GM12878 (cell line): ENCODE data around the gene ITGA7. TPM values are rescaled to one million over a fixed set of nuclear protein-coding genes. Genes with fewer than 3 reads are reported as not detected.
A peak's percentile ranks its signal among the peaks of the same experiment; 100 is the strongest.

Experiments used
- ATAC-seq: fragments of 200-7000 bp; cut with Tn5 transposase; 3 replicates; pipeline ENCODE4 v1.9.1; 2020; ENCODE audit warnings: mild to moderate bottlenecking, moderate library complexity
- BruUV-seq: library from RNA; stranded (reverse); fragments of 400-500 nt; replicated peaks from 2 replicates; lab custom pipeline; 2021; lab: Mats Ljungman, UMichigan
- CTCF ChIA-PET: fragments of 300-600 bp; sonication (Branson Sonifier 250); formaldehyde crosslinking; extraction: SDS; loops from one replicate; lab custom pipeline; 2021; ENCODE audit warnings: inconsistent platforms; lab: Yijun Ruan, JAX
- POLR2A ChIA-PET: fragments of 350-600 bp; formaldehyde crosslinking; extraction: SDS; loops from one replicate; lab custom pipeline; 2021; ENCODE audit warnings: inconsistent platforms; lab: Charles Lee
- RAD21 ChIA-PET: fragments of 300-600 bp; sonication (Branson Sonifier 250); formaldehyde crosslinking; loops from one replicate; lab custom pipeline; 2023; ENCODE audit warnings: antibody characterized with exemption; ENCODE audit not compliant: unreplicated experiment; lab: Charles Lee
- SMC1A ChIA-PET: fragments of 300-600 bp; sonication (Branson Sonifier 250); formaldehyde crosslinking; loops from one replicate; lab custom pipeline; 2023; ENCODE audit not compliant: unreplicated experiment, uncharacterized antibody; lab: Charles Lee
- DNase-seq: peaks from one replicate; pipeline ENCODE4 v3.0.0-alpha.2; 2011; ENCODE audit warnings: low read depth, low spot score
- FAIRE-seq: peaks from 3 replicates; lab custom pipeline; 2011; peaks lifted over from hg19 to GRCh38; lab: Jason Lieb, UNC
- H2AFZ ChIP-seq: 2 replicates; pipeline ENCODE4 v1.6.0; 2011; ENCODE audit warnings: low read depth, low read length, control low read depth; ENCODE audit not compliant: control insufficient read depth
- H3K27ac ChIP-seq: 2 replicates; pipeline ENCODE4 v1.5.1; 2011; ENCODE audit warnings: control low read depth; ENCODE audit not compliant: control insufficient read depth, insufficient read depth
- H3K27me3 ChIP-seq, 2 experiments: replicated peaks in 1 of 2; 2 replicates each; pipeline versions ENCODE4 v1.6.0 to v1.6.1; 2011; ENCODE audit warnings: low read length in 1 of 2; ENCODE audit not compliant: control insufficient read depth in 2 of 2, insufficient read depth in 2 of 2
- H3K36me3 ChIP-seq, 2 experiments: 2 replicates each; pipeline ENCODE4 v1.5.1; 2011; ENCODE audit warnings: low read length in 1 of 2; ENCODE audit not compliant: control insufficient read depth in 2 of 2, insufficient read depth in 2 of 2
- H3K4me1 ChIP-seq: 2 replicates; pipeline ENCODE4 v1.6.1; 2011; ENCODE audit warnings: mild to moderate bottlenecking, low read length, moderate library complexity, mixed read lengths; ENCODE audit not compliant: control insufficient read depth, insufficient read depth
- H3K4me2 ChIP-seq: 2 replicates; pipeline ENCODE4 v1.6.0; 2011; ENCODE audit warnings: control low read depth; ENCODE audit not compliant: control insufficient read depth, insufficient read depth
- H3K4me3 ChIP-seq: fragments of 200-600 bp; sonication (generic); 2 replicates; pipeline ENCODE4 v1.5.1; 2016
- H3K79me2 ChIP-seq: 2 replicates; pipeline ENCODE4 v1.6.0; 2011; ENCODE audit warnings: low read length; ENCODE audit not compliant: control insufficient read depth, insufficient read depth
- H3K9ac ChIP-seq: 2 replicates; pipeline ENCODE4 v1.8.0; 2011; ENCODE audit warnings: low read length, control low read depth, mixed read lengths; ENCODE audit not compliant: control insufficient read depth, insufficient read depth
- H3K9me3 ChIP-seq: replicated peaks from 3 replicates; pipeline ENCODE4 v1.5.1; 2011; ENCODE audit warnings: mild to moderate bottlenecking, low read length; ENCODE audit not compliant: control insufficient read depth, insufficient read depth
- H4K20me1 ChIP-seq: 2 replicates; pipeline ENCODE4 v1.6.0; 2011; ENCODE audit not compliant: control insufficient read depth, insufficient read depth
- ESRRA ChIP-seq: IDR thresholded peaks from 2 replicates; pipeline ENCODE4 v1.6.1; 2012; ENCODE audit warnings: mild to moderate bottlenecking, low read length, improper control_type of control experiment
- POU2F2 ChIP-seq: IDR thresholded peaks from 3 replicates; pipeline ENCODE4 v1.6.1; 2011; ENCODE audit warnings: low read depth, mild to moderate bottlenecking, low read length, borderline replicate concordance
- RCOR1 ChIP-seq: conservative IDR thresholded peaks from 2 replicates; pipeline ENCODE4 v1.6.1; 2012; ENCODE audit warnings: low read depth, low read length, improper control_type of control experiment
- SP1 ChIP-seq: IDR thresholded peaks from one replicate; pipeline ENCODE4 v1.6.1; 2011; ENCODE audit warnings: low read depth, low read length
- WRNIP1 ChIP-seq: IDR thresholded peaks from 2 replicates; pipeline ENCODE4 v1.6.1; 2011; ENCODE audit warnings: low read depth, low read length, improper control_type of control experiment, borderline replicate concordance
- WGBS: methylation state at CpG from one replicate; pipeline ENCODE4 v1.1.6; 2016; ENCODE audit warnings: low lambda C conversion rate; ENCODE audit not compliant: insufficient replicate concordance, insufficient coverage; ENCODE audit errors: missing lambda C conversion rate; 5-methylcytosine and 5-hydroxymethylcytosine counted together
- in situ Hi-C: fragments of 300-500 bp; cut with MboI; formaldehyde crosslinking; loops from 9 replicates; pipeline ENCODE4 v1.14.3; 2018; ENCODE audit warnings: mixed read lengths
- intact Hi-C: fragments of 100-400 bp; cut with micrococcal nuclease; formaldehyde crosslinking; loops from one replicate; pipeline ENCODE4 v1.14.2; 2022; ENCODE audit not compliant: unreplicated experiment
- polyA plus RNA-seq, 11 experiments: library from polyadenylated mRNA; depleted of rRNA in 4 of 11; unstranded in 6 of 11; stranded (reverse) in 5 of 11; fragments of >200 nt; fragmentation: Nextera tagmentation in 4 of 11; fragmentation: Illumina TruSeq in 1 of 11; extraction: Ambion mirVana in 4 of 11; extraction: Trizol in 1 of 11; gene quantifications; 1 replicate in 1 of 11; 2 replicates in 10 of 11; pipeline versions ENCODE4 v1.2.1 to v1.2.3, GENCODE V29; 2011 to 2016; ENCODE audit warnings: inconsistent platforms in 2 of 11, missing spikeins in 2 of 11, low read depth in 1 of 11
- total RNA-seq, 4 experiments: library from RNA; depleted of rRNA in 3 of 4; stranded (reverse); fragments of >200 nt in 3 of 4; fragmentation: Illumina TruSeq in 1 of 4; extraction: Trizol in 1 of 4; gene quantifications; 2 replicates each; pipeline versions ENCODE4 v1.2.1 to v1.2.3, GENCODE V29; 2013 to 2021
- TF ChIP-seq, protein P1 (sequence below): fragments of 450-650 bp; IDR thresholded peaks from 2 replicates; pipeline ENCODE4 v1.6.1; 2014; ENCODE audit warnings: mild to moderate bottlenecking
- TF ChIP-seq, protein P2 (sequence below): fragments of 450-650 bp; formaldehyde crosslinking; IDR thresholded peaks from 2 replicates; pipeline ENCODE4 v1.4.0; 2020; ENCODE audit warnings: mild to moderate bottlenecking, moderate library complexity
- TF ChIP-seq, protein P3 (sequence below): fragments of 450-650 bp; formaldehyde crosslinking; IDR thresholded peaks from 2 replicates; pipeline ENCODE4 v1.5.0; 2022; ENCODE audit warnings: mild to moderate bottlenecking, missing genetic modification characterization
- TF ChIP-seq, protein P4 (sequence below): IDR thresholded peaks from 2 replicates; pipeline ENCODE4 v1.6.1; 2012; ENCODE audit warnings: low read depth, low read length, improper control_type of control experiment
- TF ChIP-seq, protein P5 (sequence below): IDR thresholded peaks from 2 replicates; pipeline ENCODE4 v1.6.1; 2011; ENCODE audit warnings: borderline replicate concordance, low read depth, mild to moderate bottlenecking, moderate library complexity, mixed read lengths, low read length; ENCODE audit not compliant: insufficient read depth; ENCODE audit errors: extremely low read length
- TF ChIP-seq, protein P6 (sequence below): fragments of 450-650 bp; IDR thresholded peaks from 2 replicates; pipeline ENCODE4 v1.6.1; 2017; ENCODE audit warnings: borderline replicate concordance

ITGA7 gene
- total and polyA plus RNA-seq, 10 of the 15 experiments (the other 5 are each of a cell fraction or from before 2014, with no cell fraction given) = 0.18 to 5.1 (median 1.5) TPM

DNA sequence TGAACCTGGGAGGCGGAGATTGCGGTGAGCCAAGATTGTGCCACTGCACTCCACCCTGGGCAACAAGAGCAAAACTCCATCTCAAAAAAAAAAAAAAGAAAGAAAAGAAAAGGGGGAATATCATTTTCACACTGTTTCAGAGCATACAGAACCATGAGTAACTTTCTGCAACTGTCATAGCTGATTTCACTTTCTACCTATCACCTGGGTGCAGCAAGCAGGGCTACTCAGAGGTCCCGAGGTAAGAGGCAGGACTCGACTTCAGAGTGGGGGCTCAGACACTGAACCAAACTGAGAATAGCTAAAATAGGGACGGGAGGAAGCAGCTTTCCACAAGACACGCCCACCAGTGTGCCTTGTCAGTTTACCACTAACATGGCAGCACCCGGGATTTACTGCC is 41.2 kb downstream of the ITGA7 start:
- H3K4me3 ChIP-seq = 0 out of 2 replicates have a peak overlapping the region, but pooled peaks have one; percentile 12
- intact Hi-C loops (no loop called here), in situ Hi-C loops (no loop called here)
- no peaks in the 10 kb centered on the region for H3K36me3 ChIP-seq
- SMC1A ChIA-PET = interaction anchor here (0.6 kb wide), 1 partner anchor 186 kb away, joined by 3 read pairs; no protein-coding TSS in a partner anchor
- RAD21 ChIA-PET = interaction anchor here (1.5 kb wide), 1 partner anchor 51 kb away, joined by 5 read pairs; no protein-coding TSS in a partner anchor
- H3K4me1 ChIP-seq = peaks cover 7% of the 10 kb centered on the region
- CTCF ChIA-PET = interaction anchor here (1.0 to 2.2 kb wide), 2 partner anchors 10 to 21 kb away, joined by 3 to 8 read pairs; no protein-coding TSS in a partner anchor
- peak overlapping the region; percentile 59; the same call in 1 of the 2 replicates for H3K4me2 ChIP-seq
- peak overlapping the region; percentile 18; the same call in 1 of the 2 replicates for H2AFZ ChIP-seq
- no peaks in the 10 kb centered on the region for H4K20me1 ChIP-seq
- ATAC-seq (peak; percentile 55), FAIRE-seq (no peak), DNase-seq (no peak)
- no peaks in the 10 kb centered on the region for H3K79me2 ChIP-seq
- H3K9me3 ChIP-seq = no peaks in the 10 kb centered on the region; the same call in 2 of the 3 replicates
- no peaks in the 10 kb centered on the region for H3K27me3 ChIP-seq
- BruUV-seq = no TSS peak
- no peak overlapping the region for H3K9ac ChIP-seq
- POLR2A ChIA-PET = no interaction called here
- 46% methylated on average over 7 of the region's 7 CpGs for WGBS
- no peak overlapping the region for H3K27ac ChIP-seq
- TF ChIP-seq, protein P1, sequence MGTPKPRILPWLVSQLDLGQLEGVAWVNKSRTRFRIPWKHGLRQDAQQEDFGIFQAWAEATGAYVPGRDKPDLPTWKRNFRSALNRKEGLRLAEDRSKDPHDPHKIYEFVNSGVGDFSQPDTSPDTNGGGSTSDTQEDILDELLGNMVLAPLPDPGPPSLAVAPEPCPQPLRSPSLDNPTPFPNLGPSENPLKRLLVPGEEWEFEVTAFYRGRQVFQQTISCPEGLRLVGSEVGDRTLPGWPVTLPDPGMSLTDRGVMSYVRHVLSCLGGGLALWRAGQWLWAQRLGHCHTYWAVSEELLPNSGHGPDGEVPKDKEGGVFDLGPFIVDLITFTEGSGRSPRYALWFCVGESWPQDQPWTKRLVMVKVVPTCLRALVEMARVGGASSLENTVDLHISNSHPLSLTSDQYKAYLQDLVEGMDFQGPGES = no peak
- TF ChIP-seq, protein P2, sequence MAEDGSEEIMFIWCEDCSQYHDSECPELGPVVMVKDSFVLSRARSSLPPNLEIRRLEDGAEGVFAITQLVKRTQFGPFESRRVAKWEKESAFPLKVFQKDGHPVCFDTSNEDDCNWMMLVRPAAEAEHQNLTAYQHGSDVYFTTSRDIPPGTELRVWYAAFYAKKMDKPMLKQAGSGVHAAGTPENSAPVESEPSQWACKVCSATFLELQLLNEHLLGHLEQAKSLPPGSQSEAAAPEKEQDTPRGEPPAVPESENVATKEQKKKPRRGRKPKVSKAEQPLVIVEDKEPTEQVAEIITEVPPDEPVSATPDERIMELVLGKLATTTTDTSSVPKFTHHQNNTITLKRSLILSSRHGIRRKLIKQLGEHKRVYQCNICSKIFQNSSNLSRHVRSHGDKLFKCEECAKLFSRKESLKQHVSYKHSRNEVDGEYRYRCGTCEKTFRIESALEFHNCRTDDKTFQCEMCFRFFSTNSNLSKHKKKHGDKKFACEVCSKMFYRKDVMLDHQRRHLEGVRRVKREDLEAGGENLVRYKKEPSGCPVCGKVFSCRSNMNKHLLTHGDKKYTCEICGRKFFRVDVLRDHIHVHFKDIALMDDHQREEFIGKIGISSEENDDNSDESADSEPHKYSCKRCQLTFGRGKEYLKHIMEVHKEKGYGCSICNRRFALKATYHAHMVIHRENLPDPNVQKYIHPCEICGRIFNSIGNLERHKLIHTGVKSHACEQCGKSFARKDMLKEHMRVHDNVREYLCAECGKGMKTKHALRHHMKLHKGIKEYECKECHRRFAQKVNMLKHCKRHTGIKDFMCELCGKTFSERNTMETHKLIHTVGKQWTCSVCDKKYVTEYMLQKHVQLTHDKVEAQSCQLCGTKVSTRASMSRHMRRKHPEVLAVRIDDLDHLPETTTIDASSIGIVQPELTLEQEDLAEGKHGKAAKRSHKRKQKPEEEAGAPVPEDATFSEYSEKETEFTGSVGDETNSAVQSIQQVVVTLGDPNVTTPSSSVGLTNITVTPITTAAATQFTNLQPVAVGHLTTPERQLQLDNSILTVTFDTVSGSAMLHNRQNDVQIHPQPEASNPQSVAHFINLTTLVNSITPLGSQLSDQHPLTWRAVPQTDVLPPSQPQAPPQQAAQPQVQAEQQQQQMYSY (CRISPR knock-in tag) = no peak
- TF ChIP-seq SP1 (no peak), WRNIP1 (no peak), RCOR1 (no peak), ESRRA (no peak), POU2F2 (no peak)
- TF ChIP-seq, protein P3, sequence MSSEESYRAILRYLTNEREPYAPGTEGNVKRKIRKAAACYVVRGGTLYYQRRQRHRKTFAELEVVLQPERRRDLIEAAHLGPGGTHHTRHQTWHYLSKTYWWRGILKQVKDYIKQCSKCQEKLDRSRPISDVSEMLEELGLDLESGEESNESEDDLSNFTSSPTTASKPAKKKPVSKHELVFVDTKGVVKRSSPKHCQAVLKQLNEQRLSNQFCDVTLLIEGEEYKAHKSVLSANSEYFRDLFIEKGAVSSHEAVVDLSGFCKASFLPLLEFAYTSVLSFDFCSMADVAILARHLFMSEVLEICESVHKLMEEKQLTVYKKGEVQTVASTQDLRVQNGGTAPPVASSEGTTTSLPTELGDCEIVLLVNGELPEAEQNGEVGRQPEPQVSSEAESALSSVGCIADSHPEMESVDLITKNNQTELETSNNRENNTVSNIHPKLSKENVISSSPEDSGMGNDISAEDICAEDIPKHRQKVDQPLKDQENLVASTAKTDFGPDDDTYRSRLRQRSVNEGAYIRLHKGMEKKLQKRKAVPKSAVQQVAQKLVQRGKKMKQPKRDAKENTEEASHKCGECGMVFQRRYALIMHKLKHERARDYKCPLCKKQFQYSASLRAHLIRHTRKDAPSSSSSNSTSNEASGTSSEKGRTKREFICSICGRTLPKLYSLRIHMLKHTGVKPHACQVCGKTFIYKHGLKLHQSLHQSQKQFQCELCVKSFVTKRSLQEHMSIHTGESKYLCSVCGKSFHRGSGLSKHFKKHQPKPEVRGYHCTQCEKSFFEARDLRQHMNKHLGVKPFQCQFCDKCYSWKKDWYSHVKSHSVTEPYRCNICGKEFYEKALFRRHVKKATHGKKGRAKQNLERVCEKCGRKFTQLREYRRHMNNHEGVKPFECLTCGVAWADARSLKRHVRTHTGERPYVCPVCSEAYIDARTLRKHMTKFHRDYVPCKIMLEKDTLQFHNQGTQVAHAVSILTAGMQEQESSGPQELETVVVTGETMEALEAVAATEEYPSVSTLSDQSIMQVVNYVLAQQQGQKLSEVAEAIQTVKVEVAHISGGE (CRISPR knock-in tag) = no peak
- TF ChIP-seq, protein P4, sequence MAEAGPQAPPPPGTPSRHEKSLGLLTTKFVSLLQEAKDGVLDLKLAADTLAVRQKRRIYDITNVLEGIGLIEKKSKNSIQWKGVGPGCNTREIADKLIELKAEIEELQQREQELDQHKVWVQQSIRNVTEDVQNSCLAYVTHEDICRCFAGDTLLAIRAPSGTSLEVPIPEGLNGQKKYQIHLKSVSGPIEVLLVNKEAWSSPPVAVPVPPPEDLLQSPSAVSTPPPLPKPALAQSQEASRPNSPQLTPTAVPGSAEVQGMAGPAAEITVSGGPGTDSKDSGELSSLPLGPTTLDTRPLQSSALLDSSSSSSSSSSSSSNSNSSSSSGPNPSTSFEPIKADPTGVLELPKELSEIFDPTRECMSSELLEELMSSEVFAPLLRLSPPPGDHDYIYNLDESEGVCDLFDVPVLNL = no peak
- TF ChIP-seq, protein P5, sequence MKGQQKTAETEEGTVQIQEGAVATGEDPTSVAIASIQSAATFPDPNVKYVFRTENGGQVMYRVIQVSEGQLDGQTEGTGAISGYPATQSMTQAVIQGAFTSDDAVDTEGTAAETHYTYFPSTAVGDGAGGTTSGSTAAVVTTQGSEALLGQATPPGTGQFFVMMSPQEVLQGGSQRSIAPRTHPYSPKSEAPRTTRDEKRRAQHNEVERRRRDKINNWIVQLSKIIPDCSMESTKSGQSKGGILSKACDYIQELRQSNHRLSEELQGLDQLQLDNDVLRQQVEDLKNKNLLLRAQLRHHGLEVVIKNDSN = no peak
- TF ChIP-seq, protein P6, sequence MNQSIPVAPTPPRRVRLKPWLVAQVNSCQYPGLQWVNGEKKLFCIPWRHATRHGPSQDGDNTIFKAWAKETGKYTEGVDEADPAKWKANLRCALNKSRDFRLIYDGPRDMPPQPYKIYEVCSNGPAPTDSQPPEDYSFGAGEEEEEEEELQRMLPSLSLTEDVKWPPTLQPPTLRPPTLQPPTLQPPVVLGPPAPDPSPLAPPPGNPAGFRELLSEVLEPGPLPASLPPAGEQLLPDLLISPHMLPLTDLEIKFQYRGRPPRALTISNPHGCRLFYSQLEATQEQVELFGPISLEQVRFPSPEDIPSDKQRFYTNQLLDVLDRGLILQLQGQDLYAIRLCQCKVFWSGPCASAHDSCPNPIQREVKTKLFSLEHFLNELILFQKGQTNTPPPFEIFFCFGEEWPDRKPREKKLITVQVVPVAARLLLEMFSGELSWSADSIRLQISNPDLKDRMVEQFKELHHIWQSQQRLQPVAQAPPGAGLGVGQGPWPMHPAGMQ = no peak
